KBM-7 (cell line): ENCODE data around the gene HS3ST3A1.

Source experiments
- DNase-seq: peaks from one replicate; pipeline ENCODE4 v3.0.0-alpha.2; 2015
- in situ Hi-C: fragments of 300-500 bp; cut with MboI; formaldehyde crosslinking; loops from 2 replicates; pipeline ENCODE4 v1.14.3; 2020; ENCODE audit warnings: low sequenced_read_pairs, low pct_unique_long_range_greater_than_20kb, mixed read lengths

HS3ST3A1 gene

GRCh38 chr17:13477180-13477611 is 124.5 kb downstream of the HS3ST3A1 start:
- DNase-seq: no peak
- in situ Hi-C loops: no loop called here

GRCh38 chr17:13476720-13477119 is 125.0 kb downstream of the HS3ST3A1 start:
- in situ Hi-C loops: no loop called here
- DNase-seq: no peak

GRCh38 chr17:13475574-13476223 is 126.0 kb downstream of the HS3ST3A1 start:
- in situ Hi-C loops: no loop called here
- DNase-seq: peak; percentile 24

- in situ Hi-C loops: no loop called here
Measured at GRCh38 chr17:13474073-13474800, 127.5 kb downstream of the HS3ST3A1 start.

GRCh38 chr17:13465678-13466077 is 136.1 kb downstream of the HS3ST3A1 start:
- in situ Hi-C loops: no loop called here

More at GRCh38 chr17:13474073-13474800, 127.5 kb downstream of the HS3ST3A1 start:
- no peak for DNase-seq

GRCh38 chr17:13462673-13463124 is 139.0 kb downstream of the HS3ST3A1 start:
- in situ Hi-C loops: no loop called here

More at GRCh38 chr17:13465678-13466077, 136.1 kb downstream of the HS3ST3A1 start:
- no peak for DNase-seq

GRCh38 chr17:13462146-13462545 is 139.6 kb downstream of the HS3ST3A1 start:
- DNase-seq: no peak
- in situ Hi-C loops: no loop called here

More at GRCh38 chr17:13462673-13463124, 139.0 kb downstream of the HS3ST3A1 start:
- DNase-seq: no peak

- DNase-seq: no peak
- in situ Hi-C loops: no loop called here
Measured at GRCh38 chr17:13460261-13461000, 141.3 kb downstream of the HS3ST3A1 start.

- no peak for DNase-seq
- in situ Hi-C loops: no loop called here
Measured at GRCh38 chr17:13457783-13458182, 143.9 kb downstream of the HS3ST3A1 start.
